HG03060 (cell line): ENCODE results near the gene EPB41L4A.

ENCODE experiments used
- ATAC-seq: cut with Tn5 transposase; IDR thresholded peaks from one replicate; pipeline ENCODE4 v1.9.1; 2021; ENCODE audit warnings: low read depth, moderate number of reproducible peaks; ENCODE audit not compliant: unreplicated experiment

EPB41L4A gene

DNA sequence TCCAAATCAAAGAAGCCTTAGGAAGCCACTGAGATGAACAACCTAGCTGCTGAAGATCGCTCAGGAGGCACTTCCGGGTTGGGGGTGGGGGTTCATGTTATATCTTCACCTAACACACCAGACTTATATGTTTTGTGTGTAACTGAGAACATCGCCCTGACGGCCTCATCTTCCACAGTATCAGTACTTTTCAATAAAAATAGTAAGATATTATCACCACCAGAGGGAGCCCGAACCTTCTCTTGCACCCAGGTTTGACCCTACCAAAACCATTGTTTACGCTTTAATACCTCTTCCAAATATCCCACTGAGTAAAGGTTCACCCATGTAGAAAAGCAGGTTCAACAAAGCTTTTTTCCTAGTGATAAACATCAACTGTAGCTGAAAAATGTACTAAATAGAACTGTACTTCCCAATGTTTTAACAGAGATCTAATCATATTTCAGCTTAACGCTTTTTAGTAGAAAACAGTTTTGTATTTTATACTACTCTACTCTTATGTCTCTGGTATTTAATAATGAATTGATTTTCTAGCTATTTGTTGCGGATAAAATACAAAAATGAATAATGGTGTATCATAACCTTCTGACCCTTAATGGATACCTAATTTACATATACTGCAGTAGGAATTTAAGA lies 244.0 kb downstream of the EPB41L4A start:
- no peak for ATAC-seq

DNA sequence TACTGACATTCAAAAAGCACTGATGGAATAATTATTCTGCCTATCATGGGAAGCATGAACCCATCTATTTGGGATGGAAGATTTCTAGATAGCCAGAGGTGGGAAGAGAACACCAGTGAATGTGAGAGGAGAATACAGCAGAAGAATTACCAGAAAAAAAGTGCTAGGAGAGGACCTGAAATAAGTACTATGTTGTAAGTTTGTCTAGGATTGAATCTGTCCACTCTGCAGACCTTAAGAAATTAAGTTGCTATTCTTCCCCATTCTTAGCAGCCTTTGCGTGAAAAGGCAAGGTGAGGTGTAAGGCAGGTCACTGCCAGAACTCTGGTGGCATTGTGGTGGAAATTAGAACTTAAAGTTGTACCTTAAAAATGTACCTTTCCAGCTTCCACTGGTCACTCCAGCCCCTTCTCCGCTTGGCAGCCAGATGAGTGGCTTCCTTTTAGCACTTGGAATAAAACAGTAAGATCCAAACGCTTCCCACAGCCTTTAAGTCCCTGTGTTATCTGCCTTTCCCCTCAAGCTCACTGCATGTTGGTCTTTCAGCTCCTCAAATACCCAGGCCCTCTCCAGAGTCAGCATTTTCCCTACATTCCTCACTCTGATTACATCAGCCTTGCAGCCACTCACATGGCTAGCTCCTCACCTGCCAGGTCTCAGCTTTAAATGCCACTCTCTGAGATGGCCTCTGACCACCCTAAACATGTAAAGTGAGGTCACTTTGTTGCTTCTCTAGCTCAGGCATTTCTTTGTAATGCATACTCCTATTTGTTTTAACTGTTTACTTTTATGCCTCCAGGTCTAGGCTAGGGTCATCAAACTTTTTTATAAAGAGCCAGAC lies 253.0 kb downstream of the EPB41L4A start:
- no peak for ATAC-seq

DNA sequence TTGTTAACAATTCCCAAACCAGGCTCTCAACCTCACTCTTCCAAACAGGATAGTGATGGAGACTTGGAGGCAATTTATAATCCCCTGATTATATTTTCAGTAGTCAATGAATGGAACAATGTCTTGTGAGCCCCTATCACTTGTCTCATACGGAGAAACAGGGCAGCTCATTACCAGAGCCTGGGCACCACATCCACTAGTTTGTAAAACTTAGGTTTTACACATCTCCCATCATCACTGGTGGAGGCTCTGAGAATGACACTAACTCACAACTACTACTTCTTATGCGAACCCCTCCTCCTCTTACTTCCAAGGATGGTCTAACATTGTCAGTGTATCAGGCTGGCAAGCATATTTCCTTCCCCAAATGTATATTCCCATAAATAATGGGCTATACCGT lies 253.7 kb downstream of the EPB41L4A start:
- no peak for ATAC-seq

DNA sequence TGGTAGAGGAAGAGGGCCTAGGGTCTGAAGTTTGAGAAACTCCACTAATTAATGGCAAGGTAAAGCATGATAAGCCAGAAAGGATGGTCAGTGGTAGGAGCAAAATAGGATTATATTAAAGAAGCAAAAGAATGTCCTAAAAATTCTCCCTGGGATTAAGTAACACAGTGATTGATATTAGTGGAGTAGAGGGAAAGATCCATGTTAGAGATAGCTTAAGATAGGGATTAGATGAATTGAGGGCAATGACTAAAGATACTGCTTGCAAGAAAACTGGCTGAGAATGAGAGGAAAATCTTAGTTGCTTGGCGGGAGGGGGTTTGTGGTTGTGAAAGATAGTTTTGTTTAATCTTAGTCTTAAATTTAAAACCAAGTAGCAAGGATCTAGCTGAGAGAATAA lies 255.6 kb downstream of the EPB41L4A start:
- no peak for ATAC-seq

DNA sequence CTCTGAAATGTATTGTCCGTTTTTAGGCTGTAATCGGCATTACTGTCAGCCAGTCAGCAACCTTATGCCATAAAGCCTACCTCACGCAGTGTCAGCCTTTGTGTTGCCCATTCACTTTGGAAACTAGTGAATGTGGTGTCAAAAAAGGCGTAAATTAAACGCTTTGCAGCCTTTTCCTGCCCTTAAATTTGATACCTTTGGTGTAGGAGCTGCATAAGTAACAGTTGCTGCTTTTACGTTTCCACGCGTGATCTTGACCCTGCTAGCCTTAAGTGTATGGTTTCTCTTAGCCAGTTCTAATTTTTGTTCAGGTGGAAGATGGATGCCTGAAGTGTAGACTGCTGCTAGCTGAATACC lies 257.7 kb downstream of the EPB41L4A start:
- ATAC-seq = no peak

GRCh38 chr5:112160652-112161391 lies 258.3 kb downstream of the EPB41L4A start:
- peak; percentile 80 for ATAC-seq

GRCh38 chr5:112159435-112159834 lies 259.6 kb downstream of the EPB41L4A start:
- ATAC-seq = no peak

GRCh38 chr5:112156211-112156610 lies 262.9 kb downstream of the EPB41L4A start:
- ATAC-seq = no peak

GRCh38 chr5:112154940-112155686 lies 264.0 kb downstream of the EPB41L4A start:
- ATAC-seq = no peak

DNA sequence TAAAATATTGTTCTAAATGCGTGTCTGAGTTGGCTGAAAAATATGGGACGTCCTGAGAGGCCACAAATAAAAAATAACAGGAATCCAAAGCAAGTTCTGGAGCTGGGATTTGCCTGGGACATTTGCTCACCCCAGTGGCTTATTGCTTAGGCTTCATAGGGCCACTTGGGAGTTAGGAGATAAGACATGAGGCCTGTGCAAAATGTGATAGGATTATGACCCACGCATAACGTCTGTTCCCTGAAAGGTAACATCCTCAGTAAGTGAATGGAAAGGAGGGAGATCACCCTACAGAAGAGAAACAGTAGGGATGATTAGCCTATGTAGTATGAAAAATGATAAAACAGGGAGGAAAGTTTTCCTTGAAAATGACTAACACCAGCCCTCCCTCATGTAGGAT lies 269.4 kb downstream of the EPB41L4A start:
- no peak for ATAC-seq

DNA sequence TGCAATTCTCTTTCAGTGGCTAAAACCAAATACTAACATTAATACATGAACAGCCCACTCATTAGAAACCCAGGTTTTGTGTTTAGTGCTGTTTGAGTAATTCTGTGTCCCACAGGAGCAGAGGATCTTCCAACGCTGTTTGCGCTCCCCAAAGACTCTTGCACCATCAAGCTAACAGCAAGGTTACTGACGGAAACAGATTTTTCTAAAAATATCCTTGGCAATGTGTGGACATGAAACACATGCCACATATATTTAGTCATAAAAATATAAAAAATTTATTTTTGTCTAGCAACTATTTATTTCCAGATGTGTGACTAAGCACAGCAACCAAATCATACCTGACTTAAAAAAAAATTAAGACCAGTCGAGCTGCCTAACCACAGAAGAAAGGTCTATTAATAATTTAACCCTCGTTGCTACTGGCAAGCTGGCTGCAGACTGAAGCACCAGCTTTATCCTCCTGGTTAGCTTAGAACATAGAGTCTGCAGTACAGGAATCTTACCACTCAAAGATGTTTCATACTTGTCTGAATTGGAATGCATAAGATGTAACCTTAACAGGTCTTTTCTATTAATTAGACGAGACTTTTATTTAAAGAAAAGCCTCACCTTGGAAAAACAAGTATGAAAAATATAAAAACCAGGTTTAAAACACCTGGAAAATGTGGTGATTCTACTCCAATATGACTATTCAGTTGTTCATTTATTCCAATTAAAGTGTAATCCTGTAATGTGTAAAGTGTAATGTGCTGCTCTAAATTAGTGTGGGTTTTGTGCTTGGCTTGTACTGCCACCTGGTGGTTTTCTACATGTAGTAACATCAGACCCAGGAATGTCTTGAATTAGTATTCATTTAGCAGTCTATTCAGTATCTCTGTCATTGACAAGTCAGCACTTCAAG lies 272.5 kb downstream of the EPB41L4A start:
- ATAC-seq = peak; percentile 34

DNA sequence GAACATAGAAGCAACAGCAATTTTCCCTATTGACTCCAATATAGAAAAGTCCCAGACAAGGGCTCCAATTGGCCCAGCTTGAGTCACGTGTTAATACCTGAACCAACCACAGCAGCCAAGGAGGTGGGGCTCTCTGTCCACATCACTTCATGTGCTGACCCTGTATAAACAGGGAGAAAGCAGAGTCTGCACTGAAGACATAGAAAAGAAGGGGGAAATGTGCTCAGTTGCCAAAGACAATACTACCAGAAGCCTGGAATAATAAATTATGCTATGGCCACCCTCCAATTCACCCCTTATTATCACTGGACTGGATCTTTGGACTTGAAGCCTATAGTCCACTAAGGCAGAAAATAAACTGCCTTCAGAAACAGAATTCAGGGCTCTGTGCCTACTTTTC lies 275.4 kb downstream of the EPB41L4A start:
- no peak for ATAC-seq

DNA sequence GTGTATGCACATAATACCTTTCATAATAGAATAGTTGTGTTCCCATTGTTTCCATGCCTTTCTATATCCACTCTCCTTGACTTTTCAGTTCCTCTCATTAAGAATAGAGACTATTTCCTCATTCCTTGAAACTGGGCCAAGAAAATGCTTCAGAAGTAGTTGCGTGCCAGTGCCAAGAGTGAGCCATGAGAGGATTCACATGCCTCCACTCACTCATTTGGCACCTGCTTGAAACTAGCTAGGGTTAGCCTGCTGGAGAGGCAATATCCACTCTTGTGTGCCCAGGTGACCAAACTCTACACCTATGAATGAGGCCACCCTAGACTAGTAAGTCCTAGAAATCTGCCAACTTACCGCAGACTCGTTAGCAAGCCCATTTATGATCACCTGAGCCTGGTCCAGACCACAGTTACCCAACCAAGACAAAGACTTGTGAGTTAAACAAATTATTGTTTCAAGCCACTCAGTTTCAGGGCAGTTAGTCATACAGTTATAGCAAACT lies 276.3 kb downstream of the EPB41L4A start:
- ATAC-seq = peak; percentile 36

- no peak for ATAC-seq
Measured at GRCh38 chr5:112141582-112141981, 277.5 kb downstream of the EPB41L4A start.

DNA sequence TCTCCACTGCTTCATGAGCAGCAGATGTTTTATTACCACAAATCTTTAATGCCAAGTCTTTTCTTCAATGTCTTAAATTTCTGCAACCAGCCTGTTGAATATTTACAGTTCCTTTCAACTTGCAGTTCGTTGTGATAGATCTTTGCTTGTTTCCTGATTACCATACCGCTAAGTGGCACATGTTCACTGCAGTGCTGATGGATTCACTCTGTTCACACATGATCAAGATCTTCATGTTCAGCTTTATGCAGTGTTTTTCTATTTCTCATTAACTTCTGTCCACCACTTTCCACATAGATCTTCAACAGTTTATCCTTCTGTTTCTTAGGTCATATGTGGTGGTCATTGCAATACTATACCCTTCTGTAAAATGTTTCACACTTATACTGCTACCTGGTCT lies 280.6 kb downstream of the EPB41L4A start:
- no peak for ATAC-seq

DNA sequence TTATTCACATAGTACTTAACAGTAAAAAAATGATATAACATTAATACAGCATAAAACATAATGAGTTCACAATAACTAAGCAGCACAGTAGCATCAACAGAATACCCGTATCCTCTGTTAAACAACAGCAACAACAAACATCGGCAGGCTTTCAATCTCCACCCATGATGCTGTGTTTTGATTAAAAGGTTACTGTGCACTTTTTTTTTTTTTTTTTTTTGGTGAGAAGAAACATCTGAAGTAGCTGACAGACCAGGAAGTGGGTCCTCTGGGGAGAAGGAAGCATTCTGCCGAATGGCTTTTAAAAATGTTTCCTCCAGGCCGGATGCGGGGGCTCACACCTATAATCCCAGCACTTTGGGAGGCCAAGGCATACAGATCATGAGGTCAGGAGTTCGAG lies 282.3 kb downstream of the EPB41L4A start:
- ATAC-seq = no peak

DNA sequence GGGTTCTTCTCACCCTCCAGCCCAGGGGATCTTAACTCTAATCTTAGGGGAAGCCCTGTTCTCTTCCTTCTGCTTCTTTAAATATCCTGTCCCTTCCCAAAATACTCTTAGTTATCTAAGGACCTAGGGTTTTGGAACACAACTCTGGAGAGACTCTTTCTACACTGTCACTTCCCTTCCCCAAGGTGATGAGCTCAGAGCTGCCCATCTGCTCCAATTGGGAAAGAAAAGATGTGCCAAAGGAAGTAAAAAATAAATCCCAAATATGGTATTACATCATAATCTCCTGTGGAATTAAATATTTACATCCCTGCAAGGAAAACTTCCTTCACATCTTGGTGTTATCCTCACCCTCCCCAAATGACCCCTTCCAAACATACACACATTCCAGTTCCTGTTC lies 291.2 kb downstream of the EPB41L4A start:
- no peak for ATAC-seq

DNA sequence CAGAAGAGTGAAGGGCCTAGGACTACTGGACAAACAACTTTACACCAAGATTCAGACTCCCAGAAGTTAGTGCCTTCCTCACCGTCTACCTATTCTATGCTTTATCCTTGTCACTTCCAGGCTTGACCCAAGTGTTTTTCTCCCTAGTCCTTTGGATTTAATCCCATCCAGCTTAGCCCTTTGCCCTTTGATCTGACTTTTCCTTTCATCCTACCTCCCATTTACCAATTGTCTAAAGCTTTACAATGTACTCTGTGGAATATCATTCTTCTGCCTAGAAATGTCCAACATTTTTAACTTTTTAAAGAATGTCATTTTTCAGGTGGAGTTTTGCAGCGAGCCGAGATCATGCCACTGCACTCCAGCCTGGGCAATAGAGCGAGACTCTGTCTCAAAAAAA lies 292.1 kb downstream of the EPB41L4A start:
- no peak for ATAC-seq

DNA sequence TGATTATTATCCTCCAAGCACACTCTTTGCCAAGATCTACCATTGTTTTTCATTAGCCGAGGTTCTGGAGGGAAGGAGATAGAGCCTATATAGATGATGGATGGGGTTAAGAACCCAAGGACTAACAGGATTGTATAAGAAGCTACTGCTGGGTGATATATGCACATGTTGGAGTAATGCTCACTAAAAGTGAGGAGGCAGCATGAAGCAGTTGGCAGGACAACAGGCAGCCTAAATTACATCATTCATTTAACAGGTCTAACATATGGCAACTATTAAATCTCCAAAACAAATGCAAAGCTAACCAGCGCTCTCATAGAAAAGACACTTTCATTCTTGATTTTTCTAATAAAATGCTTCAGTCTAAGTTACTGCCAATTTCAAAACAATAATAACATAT lies 293.2 kb downstream of the EPB41L4A start:
- no peak for ATAC-seq

- ATAC-seq = no peak
Measured at GRCh38 chr5:112124788-112125187, 294.3 kb downstream of the EPB41L4A start.
